Measurements from ENCODE around the gene CTDSP2.
A peak's percentile ranks its signal among the peaks of the same experiment; 100 is the strongest.
"Not testable (repeated sequence)": the region's sequence is repeated elsewhere in the genome, so short reads cannot be mapped to it uniquely, and the experiment has no call there.

The CTDSP2 gene

GRCh38 chr12:57777367-57777766, 69.2 kb downstream of the CTDSP2 start:
- no peak for DNase-seq

GRCh38 chr12:57776247-57776587, 70.3 kb downstream of the CTDSP2 start:
- DNase-seq = no peak

- DNase-seq = peak; percentile 63
Measured at GRCh38 chr12:57775563-57776246, 70.8 kb downstream of the CTDSP2 start.

GRCh38 chr12:57775044-57775443, 71.5 kb downstream of the CTDSP2 start:
- DNase-seq = no peak

GRCh38 chr12:57774634-57775033, 71.9 kb downstream of the CTDSP2 start:
- DNase-seq = not testable (repeated sequence)

GRCh38 chr12:57772429-57773322, 73.9 kb downstream of the CTDSP2 start, which contains the start of gene EEF1AKMT3:
EEF1AKMT3 (plus strand) TSS chr12:57772614; CDS start chr12:57772725, 111 bp downstream.
- DNase-seq = peak; percentile 82

- peak; percentile 97 for DNase-seq
Measured at GRCh38 chr12:57771873-57772428, 74.6 kb downstream of the CTDSP2 start, which contains the start of gene METTL1. METTL1 (minus strand) TSS chr12:57772105; CDS start chr12:57772083, 22 bp downstream.

- DNase-seq = peak; percentile 97
Measured at GRCh38 chr12:57771236-57771872, 75.2 kb downstream of the CTDSP2 start.

- no peak for DNase-seq
Measured at GRCh38 chr12:57770734-57771133, 75.8 kb downstream of the CTDSP2 start.
